Hepatic stellate cell (primary cell): Measurements from ENCODE around the gene IL3RA.

Experiments used
- DNase-seq: peaks from one replicate; pipeline ENCODE4 v3.0.0; 2011; ENCODE audit warnings: low spot score

IL3RA gene

GRCh38 chrX:1385253-1386223 is 49.0 kb downstream of the IL3RA start:
- DNase-seq: no peak

GRCh38 chrX:1386338-1387127 is 49.9 kb downstream of the IL3RA start:
- DNase-seq: no peak

GRCh38 chrX:1387141-1387776 is 50.7 kb downstream of the IL3RA start:
- no peak for DNase-seq

- DNase-seq: no peak
Measured at GRCh38 chrX:1388651-1389050, 52.1 kb downstream of the IL3RA start.

- no peak for DNase-seq
Measured at GRCh38 chrX:1389181-1389992, 52.8 kb downstream of the IL3RA start.

- DNase-seq: no peak
Measured at GRCh38 chrX:1389993-1390285, 53.4 kb downstream of the IL3RA start.

GRCh38 chrX:1390621-1391369 is 54.2 kb downstream of the IL3RA start:
- no peak for DNase-seq

- peak; percentile 98 for DNase-seq
Measured at GRCh38 chrX:1391370-1391706, 54.8 kb downstream of the IL3RA start.

- DNase-seq: peak; percentile 99
Measured at GRCh38 chrX:1391707-1392375, 55.3 kb downstream of the IL3RA start, which contains the start of gene SLC25A6. TSS of gene SLC25A6 (minus strand) at chrX:1392113. CDS start at chrX:1392009, 104 bp downstream.

- peak; percentile 71 for DNase-seq
Measured at GRCh38 chrX:1392376-1393068, 55.9 kb downstream of the IL3RA start.

GRCh38 chrX:1393871-1394615 is 57.5 kb downstream of the IL3RA start:
- no peak for DNase-seq

- DNase-seq: no peak
Measured at GRCh38 chrX:1394731-1395501, 58.3 kb downstream of the IL3RA start.

GRCh38 chrX:1395646-1396216 is 59.1 kb downstream of the IL3RA start:
- no peak for DNase-seq

GRCh38 chrX:1397001-1397400 is 60.4 kb downstream of the IL3RA start:
- DNase-seq: no peak

GRCh38 chrX:1397441-1398270 is 61.1 kb downstream of the IL3RA start:
- DNase-seq: no peak

- no peak for DNase-seq
Measured at GRCh38 chrX:1398431-1399340, 62.1 kb downstream of the IL3RA start.
